Measurements from ENCODE around the gene NRG4. TPM values are rescaled to one million over a fixed set of nuclear protein-coding genes. Genes with fewer than 3 reads are reported as not detected.
"Not testable (repeated sequence)": the region's sequence is repeated elsewhere in the genome, so short reads cannot be mapped to it uniquely, and the experiment has no call there.

NRG4 gene
- total RNA-seq, 1 donor from 2014 or later: not detected

DNA sequence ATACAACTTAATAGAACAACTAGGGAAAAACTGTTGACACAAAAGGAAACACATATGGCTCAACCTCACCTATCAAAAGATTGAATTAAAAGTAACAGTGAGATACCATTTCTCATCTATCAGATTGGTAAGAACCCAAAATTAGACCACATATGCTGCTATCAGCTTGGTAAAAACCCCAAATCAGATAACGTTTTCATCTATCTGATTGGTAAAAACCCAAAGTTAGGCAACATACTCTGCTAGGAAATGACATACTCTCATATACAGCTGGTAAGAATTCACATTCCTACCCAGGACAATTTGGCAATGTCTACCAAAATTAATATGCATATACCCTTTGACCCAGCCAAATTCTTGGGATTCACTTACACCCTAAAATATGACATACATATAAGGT, 26.3 kb downstream of the NRG4 start:
- no peaks in the 10 kb centered on the region for H3K27me3 ChIP-seq (ENCODE audit: control insufficient read depth, insufficient read depth, low read length)
- no peak for DNase-seq (ENCODE audit: low read depth)
- H3K36me3 ChIP-seq (ENCODE audit: control insufficient read depth, insufficient read depth, low read length): no peaks in the 10 kb centered on the region
- H3K4me3 ChIP-seq (ENCODE audit: low read depth, low read length): no peak overlapping the region
- TF ChIP-seq, protein P1, sequence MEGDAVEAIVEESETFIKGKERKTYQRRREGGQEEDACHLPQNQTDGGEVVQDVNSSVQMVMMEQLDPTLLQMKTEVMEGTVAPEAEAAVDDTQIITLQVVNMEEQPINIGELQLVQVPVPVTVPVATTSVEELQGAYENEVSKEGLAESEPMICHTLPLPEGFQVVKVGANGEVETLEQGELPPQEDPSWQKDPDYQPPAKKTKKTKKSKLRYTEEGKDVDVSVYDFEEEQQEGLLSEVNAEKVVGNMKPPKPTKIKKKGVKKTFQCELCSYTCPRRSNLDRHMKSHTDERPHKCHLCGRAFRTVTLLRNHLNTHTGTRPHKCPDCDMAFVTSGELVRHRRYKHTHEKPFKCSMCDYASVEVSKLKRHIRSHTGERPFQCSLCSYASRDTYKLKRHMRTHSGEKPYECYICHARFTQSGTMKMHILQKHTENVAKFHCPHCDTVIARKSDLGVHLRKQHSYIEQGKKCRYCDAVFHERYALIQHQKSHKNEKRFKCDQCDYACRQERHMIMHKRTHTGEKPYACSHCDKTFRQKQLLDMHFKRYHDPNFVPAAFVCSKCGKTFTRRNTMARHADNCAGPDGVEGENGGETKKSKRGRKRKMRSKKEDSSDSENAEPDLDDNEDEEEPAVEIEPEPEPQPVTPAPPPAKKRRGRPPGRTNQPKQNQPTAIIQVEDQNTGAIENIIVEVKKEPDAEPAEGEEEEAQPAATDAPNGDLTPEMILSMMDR (IDR thresholded peaks at IDR 0.05; ENCODE audit: insufficient read depth, low read length, poor library complexity, severe bottlenecking): no peak

- H3K4me3 ChIP-seq (ENCODE audit: low read depth, low read length); DNase-seq (ENCODE audit: low read depth); H3K27me3 ChIP-seq (ENCODE audit: control insufficient read depth, insufficient read depth, low read length); H3K36me3 ChIP-seq (ENCODE audit: control insufficient read depth, insufficient read depth, low read length): not testable (repeated sequence)
These were observed 27.5 kb downstream of the NRG4 start for GRCh38 chr15:75984706-75985105.

GRCh38 chr15:75982468-75982867, 29.8 kb downstream of the NRG4 start:
- Histone ChIP-seq H3K27me3 (ENCODE audit: control insufficient read depth, insufficient read depth, low read length) (no peaks in the 10 kb centered on the region), H3K4me3 (ENCODE audit: low read depth, low read length) (no peak overlapping the region), H3K36me3 (ENCODE audit: control insufficient read depth, insufficient read depth, low read length) (no peaks in the 10 kb centered on the region)
- DNase-seq (ENCODE audit: low read depth): no peak
- TF ChIP-seq, protein P1 (IDR thresholded peaks at IDR 0.05; ENCODE audit: insufficient read depth, low read length, poor library complexity, severe bottlenecking): no peak

DNA sequence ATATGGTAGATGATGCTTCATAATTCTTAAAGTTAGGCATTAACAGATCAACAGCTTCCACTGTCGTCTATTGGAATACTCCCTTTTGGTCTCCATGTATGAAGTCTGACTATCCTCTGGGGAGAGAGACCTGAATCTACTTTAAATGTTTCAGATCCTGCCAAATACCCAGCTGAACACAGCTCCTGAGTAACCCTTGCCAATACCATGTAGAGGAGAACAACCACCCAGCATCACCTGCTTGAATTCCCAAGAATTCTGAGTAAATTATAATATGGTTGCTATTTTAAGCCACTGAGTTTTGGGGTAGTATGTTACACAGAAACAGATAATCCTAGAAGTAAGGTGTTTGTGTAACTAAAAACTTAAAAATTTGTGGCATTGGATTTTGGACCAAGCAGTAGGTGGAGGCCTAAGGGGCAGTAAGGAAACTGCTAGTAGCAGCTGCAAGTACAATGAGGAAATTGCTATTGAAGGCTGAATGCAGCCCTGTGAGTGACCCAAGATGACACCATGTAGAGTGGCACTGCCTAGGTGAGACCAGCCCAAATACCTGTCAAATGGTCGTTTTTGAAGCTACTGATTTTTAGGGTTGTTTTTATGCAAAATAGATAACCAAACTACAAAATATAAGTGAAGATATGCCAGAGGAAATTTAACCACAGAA, 30.9 kb downstream of the NRG4 start:
- H3K36me3 ChIP-seq (ENCODE audit: control insufficient read depth, insufficient read depth, low read length): no peaks in the 10 kb centered on the region
- no peaks in the 10 kb centered on the region for H3K27me3 ChIP-seq (ENCODE audit: control insufficient read depth, insufficient read depth, low read length)
- no peak overlapping the region for H3K4me3 ChIP-seq (ENCODE audit: low read depth, low read length)
- no peak for DNase-seq (ENCODE audit: low read depth)
- TF ChIP-seq, protein P1 (IDR thresholded peaks at IDR 0.05; ENCODE audit: insufficient read depth, low read length, poor library complexity, severe bottlenecking): no peak

GRCh38 chr15:75976766-75977165, 35.5 kb downstream of the NRG4 start:
- not testable (repeated sequence) for DNase-seq (ENCODE audit: low read depth); H3K27me3 ChIP-seq (ENCODE audit: control insufficient read depth, insufficient read depth, low read length); H3K36me3 ChIP-seq (ENCODE audit: control insufficient read depth, insufficient read depth, low read length); H3K4me3 ChIP-seq (ENCODE audit: low read depth, low read length)

DNA sequence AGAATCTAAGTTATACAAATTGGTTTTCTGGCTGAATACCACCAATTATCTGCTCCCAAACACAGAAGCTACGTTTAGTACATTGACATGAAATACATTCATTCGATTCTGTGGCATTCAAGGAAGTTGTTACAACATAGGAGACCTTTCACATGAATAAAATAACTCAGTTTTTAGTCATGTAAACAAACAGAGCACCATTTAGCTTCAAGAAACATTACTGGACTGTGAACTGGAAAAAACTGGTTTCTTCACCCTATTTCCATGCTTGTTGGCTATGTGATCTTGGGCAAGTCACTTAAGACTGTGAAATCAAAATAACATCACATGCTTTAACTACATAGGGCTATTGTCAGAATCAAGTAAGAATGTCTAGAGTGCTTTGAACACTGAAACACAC, 46.2 kb downstream of the NRG4 start:
- H3K4me3 ChIP-seq (ENCODE audit: low read depth, low read length): no peak overlapping the region
- no peaks in the 10 kb centered on the region for H3K36me3 ChIP-seq (ENCODE audit: control insufficient read depth, insufficient read depth, low read length)
- H3K27me3 ChIP-seq (ENCODE audit: control insufficient read depth, insufficient read depth, low read length): no peaks in the 10 kb centered on the region
- no peak for DNase-seq (ENCODE audit: low read depth)
- TF ChIP-seq, protein P1 (IDR thresholded peaks at IDR 0.05; ENCODE audit: insufficient read depth, low read length, poor library complexity, severe bottlenecking): no peak

DNA sequence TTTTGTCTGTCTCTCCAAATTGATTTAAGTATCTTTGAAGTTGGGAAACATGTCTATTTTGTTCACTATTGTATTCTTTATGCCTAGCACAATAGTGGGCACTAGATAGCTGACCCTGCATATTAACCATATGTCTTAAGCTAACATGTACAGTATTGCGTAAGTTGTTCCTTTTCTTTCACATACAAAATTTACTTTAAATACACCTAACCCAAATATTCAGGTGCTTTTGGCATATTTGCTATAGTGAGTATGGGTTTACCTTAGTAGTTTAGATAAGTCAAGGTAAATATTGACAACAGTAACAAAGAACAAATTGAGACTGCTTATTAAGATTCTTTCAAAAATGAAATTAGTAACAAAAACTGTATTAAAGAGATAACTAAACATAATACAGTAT, 50.9 kb downstream of the NRG4 start:
- Histone ChIP-seq H3K36me3 (ENCODE audit: control insufficient read depth, insufficient read depth, low read length) (no peaks in the 10 kb centered on the region), H3K4me3 (ENCODE audit: low read depth, low read length) (no peak overlapping the region), H3K27me3 (ENCODE audit: control insufficient read depth, insufficient read depth, low read length) (no peaks in the 10 kb centered on the region)
- TF ChIP-seq, protein P1 (IDR thresholded peaks at IDR 0.05; ENCODE audit: insufficient read depth, low read length, poor library complexity, severe bottlenecking): no peak
- DNase-seq (ENCODE audit: low read depth): no peak
